Breast epithelium (tissue), 3 donors: Measurements from ENCODE around the gene CASS4.

Experiments
- CTCF ChIP-seq, 3 donors: fragments of 450-650 bp; IDR thresholded peaks; one replicate each; pipeline ENCODE4 v1.5.1; 2016 to 2017; ENCODE audit warnings: antibody characterized with exemption in 3 of 3, mild to moderate bottlenecking in 3 of 3, moderate library complexity in 3 of 3
- POLR2A ChIP-seq: fragments of 450-650 bp; IDR thresholded peaks from one replicate; pipeline ENCODE4 v1.6.1; 2016; ENCODE audit warnings: antibody characterized with exemption, mild to moderate bottlenecking, moderate library complexity

GRCh38 chr20:56418385-56418861 is 6.4 kb downstream of the CASS4 start:
- TF ChIP-seq CTCF (IDR thresholded peaks at IDR 0.05) (no peak), POLR2A (no peak)
